Astrocyte (in vitro differentiated cells and primary cell): ENCODE measurements around the gene PRPH.

Experiments used
- EZH2 ChIP-seq: IDR thresholded peaks from 2 replicates; pipeline ENCODE4 v1.6.1; 2012; ENCODE audit warnings: mild to moderate bottlenecking, low read length, inconsistent platforms; ENCODE audit not compliant: insufficient read depth
- TF ChIP-seq, protein P1 (sequence below): IDR thresholded peaks from 2 replicates; pipeline ENCODE4 v1.5.1; 2011; ENCODE audit warnings: low read depth, mild to moderate bottlenecking, inconsistent platforms, low read length, moderate library complexity; ENCODE audit not compliant: insufficient read depth

DNA sequence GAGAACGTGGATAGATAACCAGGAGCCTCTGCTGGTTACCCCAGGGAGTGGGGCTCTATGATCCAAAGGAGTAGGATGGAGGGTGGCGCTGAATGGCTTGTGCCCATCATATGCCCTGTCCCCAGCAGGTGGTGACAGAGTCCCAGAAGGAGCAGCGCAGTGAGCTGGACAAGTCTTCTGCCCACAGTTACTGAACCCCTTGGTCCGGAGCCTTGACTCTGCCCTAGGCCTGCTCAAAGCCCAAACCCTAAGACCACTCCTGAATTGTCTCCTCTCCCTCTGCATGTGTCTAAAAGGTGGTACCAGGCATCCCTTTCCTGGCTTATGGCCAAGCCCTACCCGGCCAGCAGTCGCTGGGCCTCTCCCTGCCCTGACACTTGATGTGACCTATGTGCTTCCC is 3.2 kb downstream of the PRPH start:
- TF ChIP-seq EZH2: no peak
- TF ChIP-seq, protein P1, sequence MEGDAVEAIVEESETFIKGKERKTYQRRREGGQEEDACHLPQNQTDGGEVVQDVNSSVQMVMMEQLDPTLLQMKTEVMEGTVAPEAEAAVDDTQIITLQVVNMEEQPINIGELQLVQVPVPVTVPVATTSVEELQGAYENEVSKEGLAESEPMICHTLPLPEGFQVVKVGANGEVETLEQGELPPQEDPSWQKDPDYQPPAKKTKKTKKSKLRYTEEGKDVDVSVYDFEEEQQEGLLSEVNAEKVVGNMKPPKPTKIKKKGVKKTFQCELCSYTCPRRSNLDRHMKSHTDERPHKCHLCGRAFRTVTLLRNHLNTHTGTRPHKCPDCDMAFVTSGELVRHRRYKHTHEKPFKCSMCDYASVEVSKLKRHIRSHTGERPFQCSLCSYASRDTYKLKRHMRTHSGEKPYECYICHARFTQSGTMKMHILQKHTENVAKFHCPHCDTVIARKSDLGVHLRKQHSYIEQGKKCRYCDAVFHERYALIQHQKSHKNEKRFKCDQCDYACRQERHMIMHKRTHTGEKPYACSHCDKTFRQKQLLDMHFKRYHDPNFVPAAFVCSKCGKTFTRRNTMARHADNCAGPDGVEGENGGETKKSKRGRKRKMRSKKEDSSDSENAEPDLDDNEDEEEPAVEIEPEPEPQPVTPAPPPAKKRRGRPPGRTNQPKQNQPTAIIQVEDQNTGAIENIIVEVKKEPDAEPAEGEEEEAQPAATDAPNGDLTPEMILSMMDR: no peak
